ENCODE measurements around the gene SCARB1.

The SCARB1 gene

GRCh38 chr12:124737040-124737419 lies 126.6 kb downstream of the SCARB1 start:
- H3K27ac ChIP-seq (replicated peaks): no peak overlapping the region

GRCh38 chr12:124736115-124737039 lies 127.3 kb downstream of the SCARB1 start:
- peak in 1 of 2 experiments; percentile 33 for DNase-seq (ENCODE audit: low read depth in 1 of 2, low spot score in 1 of 2)
- Histone ChIP-seq H3K4me3 (replicated peaks; ENCODE audit: insufficient read depth, low read length) (no peak overlapping the region), H3K27me3 (ENCODE audit: insufficient read depth, poor library complexity, severe bottlenecking) (no peaks in the 10 kb centered on the region), H3K27ac (replicated peaks) (peak overlapping the region; percentile 25; the same call in 1 of the 2 replicates)
- TF ChIP-seq SPI1 (IDR thresholded peaks at IDR 0.05; ENCODE audit: borderline replicate concordance, low read depth) (peak; percentile 15; the same call in 1 of the 2 replicates), CTCF (IDR thresholded peaks at IDR 0.05; ENCODE audit: insufficient read depth, low read length) (no peak)

More at GRCh38 chr12:124737040-124737419, 126.6 kb downstream of the SCARB1 start:
- no peak overlapping the region for H3K4me3 ChIP-seq (replicated peaks; ENCODE audit: insufficient read depth, low read length)
- no peak for DNase-seq (ENCODE audit: low read depth in 1 of 2, low spot score in 1 of 2)
- no peaks in the 10 kb centered on the region for H3K27me3 ChIP-seq (ENCODE audit: insufficient read depth, poor library complexity, severe bottlenecking)
- TF ChIP-seq POLR2AphosphoS5 (IDR thresholded peaks at IDR 0.05; ENCODE audit: low read depth) (no peak), CTCF (IDR thresholded peaks at IDR 0.05; ENCODE audit: insufficient read depth, low read length) (no peak), GABPA (IDR thresholded peaks at IDR 0.05; ENCODE audit: low read depth) (no peak), REST (IDR thresholded peaks at IDR 0.05; ENCODE audit: insufficient replicate concordance, low read depth) (no peak), SPI1 (IDR thresholded peaks at IDR 0.05; ENCODE audit: borderline replicate concordance, low read depth) (no peak)

- DNase-seq (ENCODE audit: low read depth in 1 of 2, low spot score in 1 of 2): peak; percentile 95 to 96
- Histone ChIP-seq H3K4me3 (replicated peaks; ENCODE audit: insufficient read depth, low read length) (no peak overlapping the region), H3K27me3 (ENCODE audit: insufficient read depth, poor library complexity, severe bottlenecking) (no peaks in the 10 kb centered on the region), H3K27ac (replicated peaks) (peak overlapping the region; percentile 50)
- TF ChIP-seq GABPA (IDR thresholded peaks at IDR 0.05; ENCODE audit: low read depth): no peak
- TF ChIP-seq POLR2AphosphoS5 (IDR thresholded peaks at IDR 0.05; ENCODE audit: low read depth): peak; percentile 52
- TF ChIP-seq SPI1 (IDR thresholded peaks at IDR 0.05; ENCODE audit: borderline replicate concordance, low read depth): peak; percentile 54; the same call in 1 of the 2 replicates
- no peak for TF ChIP-seq REST (IDR thresholded peaks at IDR 0.05; ENCODE audit: insufficient replicate concordance, low read depth)
- no peak for TF ChIP-seq CTCF (IDR thresholded peaks at IDR 0.05; ENCODE audit: insufficient read depth, low read length)
Observed at GRCh38 chr12:124734224-124734788, 129.4 kb downstream of the SCARB1 start.

All from HL-60 (cell line).